Tibial artery (tissue), 4 donors: ENCODE data around the gene MAK.
"Not testable (repeated sequence)": the region's sequence is repeated elsewhere in the genome, so short reads cannot be mapped to it uniquely, and the experiment has no call there.

Experiments
- DNase-seq, 2 donors: peaks; one replicate each; pipeline ENCODE4 v3.0.0-alpha.2; 2019
- H3K27ac ChIP-seq, 2 donors: fragments of 200-600 bp; sonication (generic) in 1 of 2; 1 replicate in 1 of 2; 2 replicates in 1 of 2; pipeline ENCODE4 v1.5.1; 2018 to 2019; ENCODE audit warnings: mild to moderate bottlenecking in 1 of 2
- H3K27me3 ChIP-seq, 2 donors: fragments of 200-600 bp; sonication (generic) in 1 of 2; one replicate each; pipeline versions ENCODE4 v1.5.1 to v1.6.0; 2016 to 2019
- H3K36me3 ChIP-seq, 3 donors: fragments of 200-600 bp; sonication (generic) in 2 of 3; one replicate each; pipeline ENCODE4 v1.5.1; 2016 to 2019; ENCODE audit warnings: mild to moderate bottlenecking in 2 of 3
- H3K4me1 ChIP-seq, 4 donors: fragments of 200-600 bp; sonication (generic) in 2 of 4; 1 replicate in 3 of 4; 2 replicates in 1 of 4; pipeline ENCODE4 v1.5.1; 2016 to 2019
- H3K4me3 ChIP-seq, 2 donors: fragments of 200-600 bp; sonication (generic) in 1 of 2; 1 replicate in 1 of 2; 2 replicates in 1 of 2; pipeline ENCODE4 v1.5.1; 2018 to 2019; ENCODE audit warnings: mild to moderate bottlenecking in 2 of 2
- H3K9me3 ChIP-seq, 3 donors: fragments of 200-600 bp; sonication (generic) in 1 of 3; one replicate each; pipeline ENCODE4 v1.5.1; 2016 to 2019
- intact Hi-C: fragments of 100-400 bp; cut with DNase I; formaldehyde crosslinking; loops from one replicate; pipeline ENCODE4 v1.15.0; 2023; ENCODE audit warnings: low total_unique reads
- TF ChIP-seq, protein P1 (sequence below), 2 experiments: fragments of 200-600 bp in 1 of 2; fragments of 450-650 bp in 1 of 2; IDR thresholded peaks; one replicate each; pipeline ENCODE4 v1.5.1; 2017 to 2019; ENCODE audit warnings: antibody characterized with exemption in 2 of 2, mild to moderate bottlenecking in 1 of 2, moderate library complexity in 1 of 2

The MAK gene

DNA sequence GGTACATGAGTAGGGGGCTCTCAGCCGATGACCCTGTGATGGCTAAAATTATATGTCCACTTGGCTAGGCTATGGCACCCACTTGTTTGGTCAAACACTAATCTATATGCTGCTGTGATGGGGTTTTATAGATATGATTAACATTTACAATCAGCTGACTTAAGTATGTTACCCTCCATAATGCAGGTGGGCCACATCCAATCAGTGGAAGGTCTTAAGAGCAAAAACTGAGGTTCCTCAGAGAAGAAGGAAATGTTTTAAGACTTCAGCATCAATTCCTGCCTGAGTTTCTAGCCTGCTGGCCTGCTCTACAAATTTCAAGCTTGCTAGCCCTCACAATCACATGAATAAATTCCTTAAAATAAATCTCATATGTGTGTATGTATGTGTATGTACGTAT lies 18.9 kb upstream of the MAK start:
- no peaks in the 10 kb centered on the region for H3K4me1 ChIP-seq
- TF ChIP-seq, protein P1, sequence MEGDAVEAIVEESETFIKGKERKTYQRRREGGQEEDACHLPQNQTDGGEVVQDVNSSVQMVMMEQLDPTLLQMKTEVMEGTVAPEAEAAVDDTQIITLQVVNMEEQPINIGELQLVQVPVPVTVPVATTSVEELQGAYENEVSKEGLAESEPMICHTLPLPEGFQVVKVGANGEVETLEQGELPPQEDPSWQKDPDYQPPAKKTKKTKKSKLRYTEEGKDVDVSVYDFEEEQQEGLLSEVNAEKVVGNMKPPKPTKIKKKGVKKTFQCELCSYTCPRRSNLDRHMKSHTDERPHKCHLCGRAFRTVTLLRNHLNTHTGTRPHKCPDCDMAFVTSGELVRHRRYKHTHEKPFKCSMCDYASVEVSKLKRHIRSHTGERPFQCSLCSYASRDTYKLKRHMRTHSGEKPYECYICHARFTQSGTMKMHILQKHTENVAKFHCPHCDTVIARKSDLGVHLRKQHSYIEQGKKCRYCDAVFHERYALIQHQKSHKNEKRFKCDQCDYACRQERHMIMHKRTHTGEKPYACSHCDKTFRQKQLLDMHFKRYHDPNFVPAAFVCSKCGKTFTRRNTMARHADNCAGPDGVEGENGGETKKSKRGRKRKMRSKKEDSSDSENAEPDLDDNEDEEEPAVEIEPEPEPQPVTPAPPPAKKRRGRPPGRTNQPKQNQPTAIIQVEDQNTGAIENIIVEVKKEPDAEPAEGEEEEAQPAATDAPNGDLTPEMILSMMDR (IDR thresholded peaks at IDR 0.05), result no peak
- H3K36me3 ChIP-seq, result peaks cover 0 to 3% (median 0%) of the 10 kb centered on the region in 3 donors
- peaks cover 0 to 3% (median 0%) of the 10 kb centered on the region in 3 donors for H3K9me3 ChIP-seq
- no peak for DNase-seq
- H3K4me3 ChIP-seq, result no peak overlapping the region
- intact Hi-C loops, result no loop called here
- H3K27ac ChIP-seq, result no peak overlapping the region
- H3K27me3 ChIP-seq, result no peaks in the 10 kb centered on the region

- Histone ChIP-seq H3K4me1 (no peaks in the 10 kb centered on the region), H3K27ac (no peak overlapping the region), H3K9me3 (peaks cover 0 to 3% (median 0%) of the 10 kb centered on the region in 3 donors), H3K36me3 (peaks cover 0 to 3% (median 0%) of the 10 kb centered on the region in 3 donors), H3K4me3 (no peak overlapping the region), H3K27me3 (no peaks in the 10 kb centered on the region)
- DNase-seq, result no peak
- intact Hi-C loops, result no loop called here
- TF ChIP-seq, protein P1 (IDR thresholded peaks at IDR 0.05), result no peak
Observed at GRCh38 chr6:10854922-10855632, 16.7 kb upstream of the MAK start.

GRCh38 chr6:10853849-10854300 lies 15.5 kb upstream of the MAK start:
- intact Hi-C loops, result not testable (repeated sequence)

GRCh38 chr6:10852361-10852960 lies 14.1 kb upstream of the MAK start:
- H3K9me3 ChIP-seq, result peaks cover 0 to 3% (median 0%) of the 10 kb centered on the region in 3 donors
- H3K27ac ChIP-seq, result no peak overlapping the region
- H3K4me3 ChIP-seq, result no peak overlapping the region
- no peak for DNase-seq
- H3K36me3 ChIP-seq, result peaks cover 0 to 3% (median 0%) of the 10 kb centered on the region in 3 donors
- no peaks in the 10 kb centered on the region for H3K27me3 ChIP-seq
- TF ChIP-seq, protein P1 (IDR thresholded peaks at IDR 0.05), result no peak
- H3K4me1 ChIP-seq, result no peaks in the 10 kb centered on the region
- intact Hi-C loops, result no loop called here

More at GRCh38 chr6:10853849-10854300, 15.5 kb upstream of the MAK start:
- not testable (repeated sequence) for H3K27me3 ChIP-seq, H3K36me3 ChIP-seq, DNase-seq, H3K9me3 ChIP-seq, H3K4me3 ChIP-seq, H3K27ac ChIP-seq, H3K4me1 ChIP-seq

DNA sequence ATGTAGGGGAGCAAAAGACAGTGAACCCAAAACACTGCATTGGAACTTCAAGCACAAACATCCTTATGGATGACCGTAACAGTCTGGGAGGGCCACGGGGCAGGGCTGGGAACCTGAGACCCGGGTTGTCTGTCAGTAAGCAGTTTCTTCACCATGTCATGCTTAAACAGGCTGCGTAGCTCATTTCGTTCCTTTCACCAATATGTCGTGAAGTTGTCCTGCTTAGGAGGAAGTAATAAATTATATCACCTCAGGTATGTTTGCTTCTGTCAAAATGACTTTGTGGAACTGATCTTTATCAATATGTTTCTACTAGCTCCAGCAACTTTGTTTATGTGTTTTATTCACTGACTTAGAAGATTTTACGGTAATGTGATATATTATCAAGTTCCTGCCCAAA lies 12.4 kb upstream of the MAK start:
- Histone ChIP-seq H3K27ac (no peak overlapping the region), H3K36me3 (peaks cover 0 to 3% (median 0%) of the 10 kb centered on the region in 3 donors), H3K4me3 (no peak overlapping the region), H3K27me3 (no peaks in the 10 kb centered on the region), H3K9me3 (peaks cover 0 to 3% (median 0%) of the 10 kb centered on the region in 3 donors), H3K4me1 (no peaks in the 10 kb centered on the region)
- no peak for DNase-seq
- intact Hi-C loops, result no loop called here
- TF ChIP-seq, protein P1 (IDR thresholded peaks at IDR 0.05), result no peak

DNA sequence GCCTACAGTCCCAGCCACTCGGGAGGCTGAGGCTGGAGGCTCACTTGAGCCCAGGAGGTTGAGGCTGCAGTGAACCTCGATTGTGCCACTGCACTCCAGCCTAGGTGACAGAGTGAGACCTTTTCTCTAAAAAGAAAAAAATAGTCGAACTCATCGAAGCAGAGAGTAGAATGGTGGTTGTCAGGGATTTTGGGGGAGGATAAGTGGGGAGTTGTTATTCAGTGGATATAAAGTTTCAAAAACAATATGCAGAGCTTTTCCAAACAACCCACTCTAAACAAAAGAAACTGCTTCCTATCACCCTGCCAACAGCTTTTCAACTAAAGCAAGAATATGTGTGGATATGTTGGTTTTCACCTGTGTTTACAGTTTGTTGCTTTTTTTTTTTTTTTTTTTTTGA lies 11.6 kb upstream of the MAK start:
- Histone ChIP-seq H3K36me3 (peaks cover 0 to 3% (median 0%) of the 10 kb centered on the region in 3 donors), H3K4me1 (no peaks in the 10 kb centered on the region), H3K9me3 (peaks cover 0 to 3% (median 0%) of the 10 kb centered on the region in 3 donors), H3K27ac (no peak overlapping the region), H3K4me3 (no peak overlapping the region), H3K27me3 (no peaks in the 10 kb centered on the region)
- DNase-seq, result no peak
- intact Hi-C loops, result no loop called here
- TF ChIP-seq, protein P1 (IDR thresholded peaks at IDR 0.05), result no peak
